Right lobe of liver (tissue), 4 donors: Measurements from ENCODE around the gene PRPF6.

Experiments
- CTCF ChIP-seq, 4 donors: fragments of 200-600 bp in 3 of 4; fragments of 450-650 bp in 1 of 4; IDR thresholded peaks; one replicate each; pipeline versions ENCODE4 v1.5.1 to v1.8.0; 2016 to 2022; ENCODE audit warnings: antibody characterized with exemption in 4 of 4, mild to moderate bottlenecking in 2 of 4
- POLR2A ChIP-seq: fragments of 450-650 bp; IDR thresholded peaks from one replicate; pipeline ENCODE4 v1.6.1; 2017; ENCODE audit warnings: antibody characterized with exemption, mild to moderate bottlenecking
- donor health status: DM: no; HTN: no; CAD: no.
- donor health status: DM: no; HTN: no; CAD: no.
- donor health status: DM: no; HTN: yes; CAD: no.

- TF ChIP-seq CTCF (IDR thresholded peaks at IDR 0.05) (no peak), POLR2A (no peak)
Observed at GRCh38 chr20:63944078-63944941, 36.6 kb upstream of the PRPF6 start.
